ENCODE data around the gene PLEKHG5.

PLEKHG5 gene

DNA sequence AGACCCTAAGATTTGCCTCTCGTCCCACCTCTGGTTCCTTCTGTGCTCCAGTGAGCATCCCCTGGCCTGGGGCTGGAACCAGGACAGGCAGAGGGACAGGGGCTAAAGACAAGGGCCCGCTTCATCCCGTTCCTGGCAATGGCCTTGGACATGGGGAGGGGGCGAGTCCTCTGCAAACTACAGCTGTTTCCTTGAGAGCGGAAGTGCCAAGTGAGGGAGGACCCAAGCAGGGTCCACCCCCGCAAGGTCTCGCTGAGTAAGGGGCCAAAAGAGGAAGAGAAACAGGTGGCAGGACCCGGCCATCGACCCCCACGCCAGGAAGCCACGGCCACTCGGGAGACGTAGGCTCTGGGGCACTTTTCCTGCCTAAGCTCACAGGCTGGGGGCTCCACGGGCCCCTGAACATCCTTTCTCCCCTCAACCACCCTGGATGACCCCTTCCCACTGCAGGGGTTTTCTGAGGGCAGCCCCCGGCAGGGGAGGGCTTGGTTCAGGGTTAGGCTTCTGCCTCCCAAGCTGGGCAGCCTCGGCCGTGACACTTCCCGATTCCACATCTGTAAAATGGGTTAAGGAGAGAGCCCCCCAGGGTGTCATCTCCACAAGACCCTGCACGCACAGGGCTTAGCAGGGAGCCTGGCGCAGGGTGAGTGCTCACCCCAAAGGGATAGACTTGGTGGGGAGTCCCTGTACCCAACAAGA lies 17.9 kb upstream of the PLEKHG5 start:
- DNase-seq: no peak

GRCh38 chr1:6508816-6509189 lies 17.3 kb upstream of the PLEKHG5 start:
- DNase-seq: no peak

- no peak for DNase-seq
Measured at GRCh38 chr1:6508154-6508815, 16.8 kb upstream of the PLEKHG5 start.

- no peak for DNase-seq
Measured at GRCh38 chr1:6507461-6507911, 16.0 kb upstream of the PLEKHG5 start.

DNA sequence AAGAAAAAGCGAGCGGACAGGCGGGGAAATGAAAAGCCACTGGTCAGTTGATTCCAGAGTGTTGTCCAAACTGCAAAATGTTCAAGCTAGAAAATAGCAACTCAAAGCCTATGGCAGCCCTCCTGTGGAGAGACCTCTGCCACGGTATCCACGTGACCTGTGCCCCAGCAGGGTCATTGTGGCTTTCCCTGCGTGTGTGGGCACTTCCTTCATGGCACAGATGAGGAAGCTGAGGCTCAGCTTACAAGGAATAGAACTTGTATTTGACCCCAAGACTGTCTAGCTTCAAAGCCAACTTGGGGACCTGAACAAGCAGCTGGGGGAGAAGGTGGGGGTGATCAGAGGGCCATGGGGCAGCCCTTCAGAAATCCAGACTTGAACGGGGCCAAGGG lies 15.6 kb upstream of the PLEKHG5 start:
- no peak for DNase-seq

GRCh38 chr1:6506210-6507036 lies 15.0 kb upstream of the PLEKHG5 start:
- DNase-seq: no peak

DNA sequence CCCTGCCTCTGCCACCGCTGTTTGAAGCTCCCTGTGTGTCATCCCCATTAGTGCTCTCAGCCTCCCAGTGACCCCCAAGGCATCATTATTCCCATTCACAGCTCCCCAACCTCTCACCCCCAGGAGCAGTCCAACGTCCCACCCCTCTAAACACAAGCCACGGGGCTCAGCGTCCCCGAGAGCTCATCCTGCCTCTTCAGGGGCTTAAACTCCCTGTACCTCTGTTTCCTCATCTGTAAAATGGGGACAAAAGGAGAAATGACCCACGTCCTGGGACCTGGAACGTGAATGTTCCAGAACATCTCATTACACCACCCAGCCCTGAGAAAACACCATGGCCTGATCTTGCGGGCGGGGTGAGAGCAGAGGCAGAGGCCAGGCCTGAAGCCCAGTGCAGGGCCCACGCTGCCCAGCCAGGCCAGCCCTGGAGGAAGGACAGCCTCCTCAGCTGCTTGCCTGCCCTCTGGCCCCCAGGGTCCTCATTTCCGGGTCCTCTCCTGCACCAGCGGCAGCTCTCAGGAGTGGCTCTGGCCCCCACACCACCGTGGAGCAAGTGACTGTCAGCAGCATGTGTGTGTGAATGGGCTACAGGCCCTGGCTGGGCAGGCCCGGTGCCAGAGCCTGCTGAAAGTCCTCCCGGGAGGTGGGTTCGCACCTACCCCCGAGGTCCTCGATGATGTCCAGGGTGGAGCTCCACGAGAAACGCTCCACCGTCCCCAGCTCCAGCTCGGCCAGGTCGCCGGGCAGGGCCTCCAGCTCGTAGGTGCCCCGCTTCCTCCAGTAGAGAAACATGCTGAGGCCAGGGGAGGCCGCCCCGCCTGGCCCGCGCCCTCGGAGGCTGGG lies 14.1 kb upstream of the PLEKHG5 start:
- DNase-seq: no peak

GRCh38 chr1:6504887-6505286 lies 13.4 kb upstream of the PLEKHG5 start:
- DNase-seq: no peak

GRCh38 chr1:6503884-6504602 lies 12.6 kb upstream of the PLEKHG5 start:
- DNase-seq: no peak

DNA sequence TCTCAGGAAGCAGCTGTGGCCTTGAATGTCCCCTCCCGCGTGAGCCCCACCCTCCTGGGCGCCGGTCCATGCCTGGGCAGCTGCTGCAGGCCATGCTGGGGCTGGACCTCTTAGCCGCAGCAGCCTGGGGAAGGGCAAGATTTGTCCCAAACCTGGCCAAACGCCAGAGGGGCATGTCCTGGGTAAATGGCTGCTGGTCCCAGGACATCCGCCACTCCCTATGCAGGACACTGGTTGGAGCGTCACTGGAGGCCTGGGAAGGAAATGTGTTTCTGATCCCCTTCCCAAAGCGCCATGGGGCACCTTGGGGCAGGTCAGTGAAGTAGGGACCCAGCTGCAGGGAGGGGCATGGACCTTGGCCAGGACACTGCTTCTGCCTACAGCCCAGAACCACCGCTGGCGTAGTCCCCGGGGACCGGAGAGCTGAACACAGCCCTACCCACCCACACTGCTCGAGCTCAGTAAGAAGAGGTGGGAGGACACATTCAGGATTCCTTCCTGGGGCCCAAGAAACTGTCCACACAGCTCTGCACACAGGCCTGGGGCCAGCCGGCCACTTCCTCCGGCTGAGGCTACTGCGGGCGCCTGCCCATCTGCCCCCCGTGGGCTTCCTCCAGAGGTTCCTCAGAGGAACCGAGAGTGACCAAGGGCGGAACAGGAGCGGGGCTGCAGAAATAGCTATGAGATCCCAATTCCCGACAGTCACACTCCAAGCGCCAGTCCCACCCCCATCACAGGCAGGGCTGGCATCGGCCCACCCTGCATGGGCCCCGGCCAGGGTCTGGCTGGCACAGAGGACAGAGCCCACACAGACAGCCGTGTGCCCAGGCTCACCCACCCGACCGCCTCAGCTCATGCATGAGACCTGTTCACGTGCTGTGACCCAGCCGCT lies 10.8 kb upstream of the PLEKHG5 start:
- no peak for DNase-seq

DNA sequence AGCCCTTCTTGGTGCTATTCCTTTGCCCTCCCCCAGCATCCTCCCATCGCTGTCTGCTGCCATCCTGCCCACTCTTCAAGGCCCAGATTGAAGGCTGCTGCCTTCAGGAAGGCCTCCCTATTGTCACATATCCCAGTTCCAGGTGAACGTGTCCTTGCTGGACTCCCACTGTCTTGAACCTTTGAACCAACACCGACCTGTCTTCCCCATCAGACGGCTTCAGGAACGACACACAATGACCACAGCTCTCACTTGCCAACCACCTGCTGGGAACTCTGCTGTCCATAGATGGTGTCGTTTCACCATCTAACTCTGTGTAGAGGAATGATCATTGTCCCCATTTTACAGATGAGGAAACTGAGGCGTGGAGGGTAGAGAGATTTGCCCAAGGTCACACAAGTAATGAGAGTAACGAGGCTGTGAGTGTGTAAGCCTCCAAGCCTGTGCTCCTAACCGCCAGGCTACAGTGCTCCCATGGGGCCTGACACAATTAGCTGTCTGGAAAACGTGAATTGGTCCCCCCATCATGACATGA lies 9.9 kb upstream of the PLEKHG5 start:
- DNase-seq: no peak

- DNase-seq: no peak
Measured at GRCh38 chr1:6500544-6501278, 9.2 kb upstream of the PLEKHG5 start.

- DNase-seq: no peak
Measured at GRCh38 chr1:6499296-6499695, 7.8 kb upstream of the PLEKHG5 start.

DNA sequence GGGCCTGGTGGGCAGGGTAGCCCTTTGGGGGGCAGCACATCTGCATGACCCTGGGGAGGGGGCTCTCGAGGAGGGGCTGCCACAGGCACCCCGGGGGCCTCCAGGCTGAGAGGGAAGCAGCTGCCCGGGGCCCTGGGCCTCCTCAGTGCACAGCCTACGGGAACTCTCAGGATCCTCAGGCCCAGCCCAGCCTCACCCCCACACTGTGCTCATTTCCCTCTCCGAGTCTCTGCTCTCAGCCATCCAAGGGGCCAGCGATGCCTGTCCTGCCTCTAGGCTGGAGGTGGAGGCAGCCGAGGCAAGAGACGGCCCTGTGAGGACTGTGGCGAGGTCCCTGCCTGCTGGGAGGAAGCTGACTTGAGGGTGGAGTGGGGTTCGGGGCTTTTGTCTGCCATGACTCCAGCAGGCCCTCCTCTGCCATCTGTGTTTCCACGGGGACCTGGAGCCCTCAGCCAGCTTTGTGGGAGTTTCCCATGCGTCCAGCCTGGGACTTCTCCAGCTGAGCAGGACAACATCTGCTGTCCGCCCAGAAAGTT lies 7.2 kb upstream of the PLEKHG5 start:
- no peak for DNase-seq

DNA sequence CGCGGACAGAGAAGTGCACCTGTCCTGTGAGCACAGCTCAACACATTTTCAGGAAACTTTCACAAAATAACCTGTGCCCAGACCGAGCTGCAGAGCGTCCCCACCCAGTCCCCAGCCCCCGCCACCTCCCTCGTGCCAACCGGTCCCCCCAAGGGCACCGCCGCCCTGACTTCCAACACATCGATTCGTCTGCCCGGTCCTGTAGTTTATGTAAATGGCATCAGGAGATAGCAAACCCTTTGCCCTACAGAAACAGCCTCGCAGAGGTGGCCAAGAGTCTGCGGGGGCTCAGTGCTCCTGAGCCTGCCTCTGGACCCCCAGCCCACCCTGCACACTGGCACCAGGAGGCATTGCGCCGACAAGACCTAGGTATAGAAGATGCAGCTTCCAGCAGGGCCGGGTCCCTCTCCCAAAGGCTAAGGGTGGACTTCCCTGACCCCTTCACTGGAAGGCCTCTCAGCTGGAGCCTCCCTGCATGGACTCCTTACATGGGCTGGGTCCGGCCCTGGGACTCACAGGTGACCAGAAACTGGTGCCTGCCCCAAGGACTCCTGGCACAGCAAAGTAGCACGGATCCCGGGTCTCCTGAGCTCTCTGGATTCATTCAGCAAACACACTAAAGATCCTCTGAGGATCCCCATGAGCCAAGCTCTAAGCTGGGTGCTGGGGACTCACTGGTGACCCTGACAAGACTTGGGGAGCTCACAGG lies 6.6 kb upstream of the PLEKHG5 start:
- no peak for DNase-seq

GRCh38 chr1:6497215-6497866 lies 5.9 kb upstream of the PLEKHG5 start:
- peak; percentile 18 to 55 (median 36) for DNase-seq

GRCh38 chr1:6496890-6497214 lies 5.4 kb upstream of the PLEKHG5 start:
- DNase-seq: no peak

DNA sequence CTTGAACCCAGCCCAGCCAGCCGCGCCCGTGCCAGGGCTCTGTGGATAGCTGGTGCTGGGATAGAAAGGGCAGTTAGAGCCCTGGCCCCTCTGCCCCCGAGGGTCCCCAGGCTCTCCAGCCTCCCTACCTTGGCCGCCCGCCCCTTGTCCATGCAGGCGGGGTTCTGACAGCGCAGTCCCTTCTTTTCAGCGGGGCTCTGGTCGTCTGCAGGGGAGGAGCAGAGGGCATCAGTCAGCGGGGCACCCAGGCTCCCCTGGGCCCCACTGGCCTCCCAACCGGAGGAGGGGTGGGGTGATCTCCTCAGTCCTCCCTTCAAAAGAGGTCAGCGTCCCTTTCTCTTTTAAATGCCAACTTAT lies 4.9 kb upstream of the PLEKHG5 start:
- DNase-seq: no peak

Measured in T-helper 2 cell (primary cell).